PFSK-1 (cell line): ENCODE data around the gene EFCAB5. TPM values are rescaled to one million over a fixed set of nuclear protein-coding genes. Genes with fewer than 3 reads are reported as not detected.

ENCODE experiments used
- FOXP2 ChIP-seq: optimal IDR thresholded peaks from 2 replicates; pipeline ENCODE3; 2011; ENCODE audit warnings: borderline replicate concordance, control low read depth, inconsistent platforms; ENCODE audit not compliant: insufficient read depth; ENCODE audit errors: extremely low read length, extremely low read depth
- POLR2AphosphoS5 ChIP-seq: IDR thresholded peaks from 2 replicates; pipeline ENCODE4 v1.6.1; 2012; ENCODE audit warnings: low read depth, mild to moderate bottlenecking, control low read depth, low read length, moderate library complexity
- SIN3A ChIP-seq: IDR thresholded peaks from 2 replicates; pipeline ENCODE4 v1.6.1; 2012; ENCODE audit warnings: mild to moderate bottlenecking, low read length, moderate library complexity, borderline replicate concordance; ENCODE audit not compliant: insufficient read depth
- TAF1 ChIP-seq: IDR thresholded peaks from 2 replicates; pipeline ENCODE4 v1.6.1; 2012; ENCODE audit warnings: low read length, control low read depth, borderline replicate concordance; ENCODE audit not compliant: insufficient read depth
- polyA plus RNA-seq: library from polyadenylated mRNA; unstranded; fragments of >200 nt; gene quantifications from one replicate; pipeline ENCODE4 v1.2.1, GENCODE V29; 2012; ENCODE audit warnings: low read depth, missing spikeins; ENCODE audit not compliant: insufficient read length
- TF ChIP-seq, protein P1 (sequence below), 2 experiments: IDR thresholded peaks; 2 replicates each; pipeline versions ENCODE4 v1.6.1 to v1.8.0; 2011 to 2012; ENCODE audit warnings: low read depth in 2 of 2, low read length in 2 of 2, control low read depth in 1 of 2, inconsistent platforms in 1 of 2, mild to moderate bottlenecking in 1 of 2, moderate library complexity in 1 of 2; ENCODE audit not compliant: insufficient read depth in 1 of 2

EFCAB5 gene
- polyA plus RNA-seq = not detected

DNA sequence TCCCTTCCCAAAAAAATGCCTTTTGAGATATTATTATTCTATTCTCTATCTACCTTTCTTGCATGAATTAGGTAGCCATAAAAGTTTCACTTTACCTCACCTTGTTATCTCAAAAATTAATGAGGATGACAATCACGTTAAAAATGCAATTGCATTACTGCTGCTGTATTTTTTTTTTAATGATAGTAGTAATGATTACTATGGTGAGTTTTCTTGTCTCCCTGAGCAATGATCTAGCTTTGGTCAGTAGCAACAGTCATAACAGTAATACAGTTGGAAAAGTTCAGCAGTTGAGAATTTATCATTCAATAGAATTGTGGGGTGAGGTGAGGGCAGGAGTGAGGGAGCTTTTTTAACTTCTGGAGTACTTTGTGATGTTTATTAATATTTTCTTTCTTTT lies at the start of gene EFCAB5:
TSS of gene EFCAB5 (plus strand) at position 301 of the 400 bp plus-strand sequence. CDS start 163 bp downstream, outside the sequence.
- TF ChIP-seq, protein P1, sequence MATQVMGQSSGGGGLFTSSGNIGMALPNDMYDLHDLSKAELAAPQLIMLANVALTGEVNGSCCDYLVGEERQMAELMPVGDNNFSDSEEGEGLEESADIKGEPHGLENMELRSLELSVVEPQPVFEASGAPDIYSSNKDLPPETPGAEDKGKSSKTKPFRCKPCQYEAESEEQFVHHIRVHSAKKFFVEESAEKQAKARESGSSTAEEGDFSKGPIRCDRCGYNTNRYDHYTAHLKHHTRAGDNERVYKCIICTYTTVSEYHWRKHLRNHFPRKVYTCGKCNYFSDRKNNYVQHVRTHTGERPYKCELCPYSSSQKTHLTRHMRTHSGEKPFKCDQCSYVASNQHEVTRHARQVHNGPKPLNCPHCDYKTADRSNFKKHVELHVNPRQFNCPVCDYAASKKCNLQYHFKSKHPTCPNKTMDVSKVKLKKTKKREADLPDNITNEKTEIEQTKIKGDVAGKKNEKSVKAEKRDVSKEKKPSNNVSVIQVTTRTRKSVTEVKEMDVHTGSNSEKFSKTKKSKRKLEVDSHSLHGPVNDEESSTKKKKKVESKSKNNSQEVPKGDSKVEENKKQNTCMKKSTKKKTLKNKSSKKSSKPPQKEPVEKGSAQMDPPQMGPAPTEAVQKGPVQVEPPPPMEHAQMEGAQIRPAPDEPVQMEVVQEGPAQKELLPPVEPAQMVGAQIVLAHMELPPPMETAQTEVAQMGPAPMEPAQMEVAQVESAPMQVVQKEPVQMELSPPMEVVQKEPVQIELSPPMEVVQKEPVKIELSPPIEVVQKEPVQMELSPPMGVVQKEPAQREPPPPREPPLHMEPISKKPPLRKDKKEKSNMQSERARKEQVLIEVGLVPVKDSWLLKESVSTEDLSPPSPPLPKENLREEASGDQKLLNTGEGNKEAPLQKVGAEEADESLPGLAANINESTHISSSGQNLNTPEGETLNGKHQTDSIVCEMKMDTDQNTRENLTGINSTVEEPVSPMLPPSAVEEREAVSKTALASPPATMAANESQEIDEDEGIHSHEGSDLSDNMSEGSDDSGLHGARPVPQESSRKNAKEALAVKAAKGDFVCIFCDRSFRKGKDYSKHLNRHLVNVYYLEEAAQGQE (IDR thresholded peaks at IDR 0.05; ENCODE audit: insufficient read depth in 1 of 2, low read depth in 2 of 2, low read length in 2 of 2) = no peak
- no peak for TF ChIP-seq FOXP2
- TF ChIP-seq TAF1 = no peak
- no peak for TF ChIP-seq POLR2AphosphoS5
- TF ChIP-seq SIN3A = no peak

DNA sequence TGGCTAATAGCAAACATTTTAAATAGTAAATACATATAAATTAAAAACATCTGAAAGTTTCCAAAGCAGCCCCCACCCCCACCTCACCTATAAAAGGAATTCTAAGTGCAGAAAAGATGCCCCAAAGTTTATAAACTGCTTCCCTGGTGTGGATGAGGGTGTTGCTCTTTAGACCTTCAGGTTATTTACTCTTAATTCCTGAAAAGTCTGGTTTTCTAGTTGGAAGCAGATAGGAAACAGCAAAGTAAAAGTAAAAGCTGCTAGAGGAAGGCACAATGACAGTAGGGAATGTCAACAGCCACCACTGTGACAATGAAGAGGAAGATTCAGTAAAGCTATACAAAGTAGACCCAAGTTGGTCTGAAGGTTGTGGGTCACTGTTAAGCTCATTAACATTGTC lies 49.2 kb upstream of the EFCAB5 start:
- TF ChIP-seq SIN3A (no peak), FOXP2 (no peak), POLR2AphosphoS5 (no peak), TAF1 (no peak)
- TF ChIP-seq, protein P1 (IDR thresholded peaks at IDR 0.05; ENCODE audit: insufficient read depth in 1 of 2, low read depth in 2 of 2, low read length in 2 of 2) = no peak

DNA sequence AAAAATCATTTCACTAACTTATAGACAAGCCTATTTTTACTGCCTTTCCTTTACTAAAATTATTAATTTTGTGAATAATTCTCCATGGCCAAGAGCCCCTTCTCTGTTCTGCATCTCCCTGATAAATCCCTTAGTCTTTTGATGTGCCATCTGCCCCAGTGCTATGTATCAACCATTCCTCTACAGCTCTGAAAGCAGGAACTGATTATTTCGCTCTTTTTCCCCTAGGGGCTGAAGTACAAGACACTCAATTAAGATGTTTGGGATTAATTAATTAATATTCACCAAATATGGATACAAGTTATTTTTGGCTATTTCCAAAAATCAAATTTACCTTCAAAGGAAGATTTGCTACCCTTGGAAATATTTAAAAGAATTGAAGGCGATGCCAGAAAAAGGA lies 38.0 kb upstream of the EFCAB5 start:
- TF ChIP-seq, protein P1 (IDR thresholded peaks at IDR 0.05; ENCODE audit: insufficient read depth in 1 of 2, low read depth in 2 of 2, low read length in 2 of 2) = no peak
- TF ChIP-seq FOXP2 (no peak), SIN3A (no peak), TAF1 (no peak), POLR2AphosphoS5 (no peak)

DNA sequence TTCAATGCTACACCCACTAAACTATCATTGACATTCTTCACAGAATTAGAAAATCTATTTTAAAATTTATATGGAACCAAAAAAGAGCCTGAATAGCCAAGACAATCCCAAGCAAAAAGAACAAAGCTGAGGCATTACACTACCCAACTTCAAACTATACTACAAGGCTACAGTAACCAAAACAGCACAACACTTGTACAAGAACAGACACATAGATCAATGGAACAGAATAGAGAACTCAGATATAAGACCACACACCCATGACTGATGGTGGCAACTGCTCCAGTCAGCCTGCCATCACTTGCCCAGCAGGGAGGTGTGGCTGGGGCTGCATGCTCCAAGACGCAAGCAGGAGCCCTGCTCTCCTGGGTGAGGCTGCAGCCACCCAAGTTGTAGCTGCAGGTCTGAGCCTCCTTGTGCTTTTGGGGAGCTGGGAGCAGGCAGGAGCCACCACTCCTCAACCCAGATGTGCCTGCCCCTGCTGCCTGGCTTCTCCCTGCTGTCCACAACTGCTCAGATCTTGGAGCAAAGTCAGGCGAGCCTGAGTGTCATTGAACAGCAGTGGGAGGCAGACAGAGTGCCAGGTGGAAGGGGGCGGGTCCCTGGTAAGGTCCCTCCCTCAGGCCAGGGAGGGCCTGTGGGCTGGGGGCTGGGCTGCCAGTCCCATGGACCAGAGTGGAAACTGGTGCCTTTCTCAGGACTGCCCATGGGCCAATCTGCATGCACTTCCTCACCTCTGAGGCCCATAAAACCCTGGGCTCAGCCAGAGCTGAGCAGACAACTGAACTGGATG lies 36.2 kb upstream of the EFCAB5 start:
- TF ChIP-seq FOXP2 = no peak
- no peak for TF ChIP-seq POLR2AphosphoS5
- TF ChIP-seq, protein P1 (IDR thresholded peaks at IDR 0.05; ENCODE audit: insufficient read depth in 1 of 2, low read depth in 2 of 2, low read length in 2 of 2) = no peak
- no peak for TF ChIP-seq TAF1
- no peak for TF ChIP-seq SIN3A

DNA sequence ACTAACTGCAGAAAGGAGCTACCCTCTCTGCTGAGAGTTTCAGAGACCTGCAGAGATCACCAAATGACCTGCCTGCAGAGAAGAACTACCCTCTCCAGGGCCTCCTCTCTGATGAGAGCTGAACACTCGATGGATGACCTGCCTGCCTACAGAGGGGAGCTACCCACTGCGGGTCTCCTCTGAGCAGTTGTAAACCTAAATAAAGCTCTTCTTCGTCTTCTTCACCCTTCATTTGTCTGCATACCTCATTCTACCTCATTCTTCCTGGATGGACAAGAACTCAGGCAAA lies 35.6 kb upstream of the EFCAB5 start:
- TF ChIP-seq, protein P1 (IDR thresholded peaks at IDR 0.05; ENCODE audit: insufficient read depth in 1 of 2, low read depth in 2 of 2, low read length in 2 of 2) = no peak
- no peak for TF ChIP-seq POLR2AphosphoS5
- TF ChIP-seq TAF1 = no peak
- no peak for TF ChIP-seq FOXP2
- no peak for TF ChIP-seq SIN3A
